ENCODE data around the gene CCDC112.

The CCDC112 gene

DNA sequence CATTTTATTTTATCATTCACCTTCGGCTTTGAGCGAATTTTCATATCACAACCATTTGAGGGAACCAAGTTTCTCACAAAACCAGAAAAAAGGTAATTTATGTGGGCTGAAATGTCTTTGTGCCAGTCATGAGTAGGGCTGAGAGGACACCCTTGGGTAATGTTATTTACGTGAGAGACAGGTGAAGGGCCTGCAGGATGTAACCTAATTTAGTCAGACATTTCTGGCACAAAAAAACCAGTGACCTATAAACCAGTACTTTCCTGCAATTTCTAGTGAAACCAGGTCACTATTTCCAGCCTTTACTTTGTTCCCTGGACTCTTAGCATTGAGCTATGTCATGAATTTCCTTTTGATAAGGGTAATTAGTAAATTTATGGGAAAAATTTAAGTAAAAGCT lies 17.2 kb upstream of the CCDC112 start:
- H3K9ac ChIP-seq (ENCODE audit: low read length) = no peak overlapping the region
- no peaks in the 10 kb centered on the region for H3K9me3 ChIP-seq (ENCODE audit: control insufficient read depth, low read depth, low read length)
- H3K4me3 ChIP-seq (ENCODE audit: low read length) = no peak overlapping the region
- no peaks in the 10 kb centered on the region for H3K36me3 ChIP-seq (ENCODE audit: control insufficient read depth, low read depth, low read length)
- no peaks in the 10 kb centered on the region for H3K27me3 ChIP-seq (ENCODE audit: control insufficient read depth, insufficient read depth, low read length)
- H3K27ac ChIP-seq (ENCODE audit: low read length) = no peak overlapping the region
- peaks cover 7% of the 10 kb centered on the region for H3K4me1 ChIP-seq (ENCODE audit: control insufficient read depth, low read depth, low read length)

DNA sequence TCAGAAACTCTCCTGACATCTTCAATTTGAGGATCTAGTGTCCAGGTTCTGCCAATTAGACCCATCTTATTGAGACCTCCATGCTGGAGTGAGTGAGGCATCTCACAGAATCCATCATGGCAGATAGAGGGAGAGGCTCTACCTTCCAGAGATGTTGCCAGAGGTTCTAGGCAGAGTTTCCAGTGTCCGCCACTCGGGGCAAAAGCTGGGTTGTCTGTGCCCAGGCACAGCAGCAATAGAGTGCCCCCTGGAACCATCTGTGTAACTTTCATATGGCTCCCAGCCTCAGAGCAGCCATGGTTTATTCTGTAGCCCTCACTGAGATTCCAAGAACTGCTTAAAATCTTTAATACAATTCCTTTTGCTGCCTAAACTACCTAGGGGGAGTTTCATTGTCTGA lies 16.6 kb upstream of the CCDC112 start:
- H3K36me3 ChIP-seq (ENCODE audit: control insufficient read depth, low read depth, low read length) = no peaks in the 10 kb centered on the region
- no peak overlapping the region for H3K4me3 ChIP-seq (ENCODE audit: low read length)
- no peak overlapping the region for H3K9ac ChIP-seq (ENCODE audit: low read length)
- H3K4me1 ChIP-seq (ENCODE audit: control insufficient read depth, low read depth, low read length) = peaks cover 7% of the 10 kb centered on the region
- no peaks in the 10 kb centered on the region for H3K27me3 ChIP-seq (ENCODE audit: control insufficient read depth, insufficient read depth, low read length)
- no peaks in the 10 kb centered on the region for H3K9me3 ChIP-seq (ENCODE audit: control insufficient read depth, low read depth, low read length)
- H3K27ac ChIP-seq (ENCODE audit: low read length) = no peak overlapping the region

DNA sequence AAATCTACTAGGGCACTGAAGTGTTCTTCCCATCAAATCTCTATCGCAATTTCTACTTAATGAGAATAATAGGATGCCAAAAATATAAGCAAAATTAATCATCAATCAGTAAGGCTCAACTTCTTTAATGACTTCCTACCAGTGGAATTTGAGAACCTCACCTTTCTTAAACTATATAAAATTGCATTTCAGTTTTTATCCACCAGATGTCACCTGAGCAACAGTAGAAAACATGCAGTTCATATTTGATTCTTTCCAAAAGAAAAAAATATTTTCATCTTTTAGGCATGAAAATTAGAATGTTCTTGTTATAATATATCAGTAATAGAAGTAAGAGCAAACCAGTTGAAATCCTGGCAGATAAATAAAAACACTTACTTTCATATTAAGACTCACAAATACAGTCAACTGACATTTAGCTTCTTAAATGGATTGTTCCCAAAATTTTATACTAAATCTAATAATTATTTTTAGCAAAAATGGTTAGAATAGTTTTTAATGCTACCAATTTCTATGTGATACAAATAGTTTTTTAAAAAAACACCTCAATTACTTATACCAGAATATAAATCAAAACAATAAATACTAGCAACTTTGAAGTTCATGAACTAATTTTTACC lies 13.4 kb upstream of the CCDC112 start:
- no peak overlapping the region for H3K27ac ChIP-seq (ENCODE audit: low read length)
- no peaks in the 10 kb centered on the region for H3K4me1 ChIP-seq (ENCODE audit: control insufficient read depth, low read depth, low read length)
- H3K9me3 ChIP-seq (ENCODE audit: control insufficient read depth, low read depth, low read length) = no peaks in the 10 kb centered on the region
- H3K9ac ChIP-seq (ENCODE audit: low read length) = no peak overlapping the region
- H3K4me3 ChIP-seq (ENCODE audit: low read length) = no peak overlapping the region
- no peaks in the 10 kb centered on the region for H3K27me3 ChIP-seq (ENCODE audit: control insufficient read depth, insufficient read depth, low read length)
- H3K36me3 ChIP-seq (ENCODE audit: control insufficient read depth, low read depth, low read length) = no peaks in the 10 kb centered on the region

DNA sequence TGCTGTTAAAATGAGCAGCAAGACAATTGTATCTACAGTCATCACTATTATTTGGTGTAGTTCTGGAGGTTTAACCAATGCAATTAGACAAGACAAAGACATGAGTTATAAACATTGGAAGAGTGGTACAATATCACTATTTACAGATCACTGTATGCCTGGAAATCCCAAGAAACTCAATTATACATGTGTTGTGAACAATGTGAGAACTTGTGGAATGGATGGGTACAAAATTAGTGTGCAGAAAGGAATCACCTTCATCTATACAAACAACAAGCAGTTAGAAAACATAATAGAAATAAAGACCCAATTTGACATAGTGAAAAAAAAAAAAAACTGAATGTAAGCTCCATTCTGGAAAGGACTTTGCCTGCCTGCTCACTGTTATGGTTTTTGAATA lies 12.4 kb upstream of the CCDC112 start:
- Histone ChIP-seq H3K9me3 (ENCODE audit: control insufficient read depth, low read depth, low read length) (no peaks in the 10 kb centered on the region), H3K27ac (ENCODE audit: low read length) (no peak overlapping the region), H3K36me3 (ENCODE audit: control insufficient read depth, low read depth, low read length) (no peaks in the 10 kb centered on the region), H3K4me3 (ENCODE audit: low read length) (no peak overlapping the region), H3K9ac (ENCODE audit: low read length) (no peak overlapping the region), H3K27me3 (ENCODE audit: control insufficient read depth, insufficient read depth, low read length) (no peaks in the 10 kb centered on the region), H3K4me1 (ENCODE audit: control insufficient read depth, low read depth, low read length) (no peaks in the 10 kb centered on the region)

DNA sequence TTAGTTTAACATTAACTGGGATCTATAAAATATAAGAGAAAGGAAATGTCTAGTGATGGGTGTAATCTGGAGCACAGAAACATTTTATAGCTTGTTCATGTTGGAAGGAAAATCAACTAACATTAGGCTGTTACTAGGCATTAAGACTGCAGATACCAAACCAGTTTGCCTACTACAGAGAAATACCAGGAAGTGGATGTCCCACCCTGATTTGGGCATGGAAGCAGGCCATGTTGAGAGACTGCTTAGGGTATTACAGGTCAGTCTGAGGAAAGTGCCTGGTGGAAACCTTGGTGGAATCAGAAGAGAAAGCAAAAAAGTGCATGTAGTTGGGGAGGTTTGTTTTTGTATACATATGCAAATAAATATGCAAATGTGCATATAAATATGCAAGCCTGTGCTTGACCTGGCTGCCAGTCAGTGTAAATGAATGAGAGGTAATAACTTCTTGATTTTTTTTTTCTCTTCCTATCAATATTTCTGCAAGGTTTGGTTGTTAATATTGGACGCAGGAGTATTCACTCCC lies 9.6 kb upstream of the CCDC112 start:
- Histone ChIP-seq H3K4me1 (ENCODE audit: control insufficient read depth, low read depth, low read length) (no peaks in the 10 kb centered on the region), H3K36me3 (ENCODE audit: control insufficient read depth, low read depth, low read length) (no peaks in the 10 kb centered on the region), H3K9ac (ENCODE audit: low read length) (no peak overlapping the region), H3K27me3 (ENCODE audit: control insufficient read depth, insufficient read depth, low read length) (no peaks in the 10 kb centered on the region), H3K9me3 (ENCODE audit: control insufficient read depth, low read depth, low read length) (no peaks in the 10 kb centered on the region), H3K27ac (ENCODE audit: low read length) (no peak overlapping the region), H3K4me3 (ENCODE audit: low read length) (no peak overlapping the region)

DNA sequence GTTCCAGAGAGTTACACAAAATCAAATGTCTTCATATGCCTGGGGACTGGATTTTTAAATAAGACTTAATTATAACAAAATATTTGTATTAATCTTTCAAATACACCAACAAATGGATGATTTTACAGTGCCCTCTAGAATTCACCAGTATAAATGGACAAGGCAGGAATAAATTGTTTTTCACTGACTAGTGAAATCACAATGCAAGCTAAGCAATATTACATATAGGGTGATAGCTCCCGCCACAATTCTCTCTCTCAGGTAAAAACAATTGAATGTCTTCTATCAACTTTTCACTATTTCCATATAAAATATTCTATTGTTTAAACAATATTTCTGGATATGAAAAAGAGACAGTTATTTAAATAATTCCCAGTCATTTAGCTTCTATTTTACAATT lies 8.0 kb upstream of the CCDC112 start:
- Histone ChIP-seq H3K9me3 (ENCODE audit: control insufficient read depth, low read depth, low read length) (no peaks in the 10 kb centered on the region), H3K27ac (ENCODE audit: low read length) (no peak overlapping the region), H3K36me3 (ENCODE audit: control insufficient read depth, low read depth, low read length) (no peaks in the 10 kb centered on the region), H3K4me1 (ENCODE audit: control insufficient read depth, low read depth, low read length) (no peaks in the 10 kb centered on the region), H3K4me3 (ENCODE audit: low read length) (no peak overlapping the region), H3K27me3 (ENCODE audit: control insufficient read depth, insufficient read depth, low read length) (no peaks in the 10 kb centered on the region), H3K9ac (ENCODE audit: low read length) (no peak overlapping the region)

DNA sequence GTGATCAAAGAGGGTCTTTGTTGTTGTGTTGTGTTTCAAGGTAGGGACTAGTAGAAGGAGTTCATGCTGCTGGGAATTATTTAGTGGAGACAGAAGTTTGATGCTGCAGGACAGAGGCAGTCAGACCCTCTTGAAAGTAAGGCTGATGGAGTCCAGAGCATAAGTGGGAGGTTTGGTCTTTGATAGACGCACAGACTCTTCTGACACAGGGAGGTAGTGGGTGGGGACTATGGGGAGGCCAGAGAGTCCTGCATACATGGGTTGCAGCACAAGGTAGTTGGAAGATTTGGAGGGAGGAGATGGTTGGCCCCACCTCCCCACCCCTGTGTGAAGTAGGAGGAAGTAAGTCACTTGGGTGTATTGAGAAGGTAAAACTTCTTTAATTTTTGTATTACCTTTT lies 2.4 kb upstream of the CCDC112 start:
- Histone ChIP-seq H3K4me3 (ENCODE audit: low read length) (no peak overlapping the region), H3K27ac (ENCODE audit: low read length) (no peak overlapping the region), H3K36me3 (ENCODE audit: control insufficient read depth, low read depth, low read length) (no peaks in the 10 kb centered on the region), H3K4me1 (ENCODE audit: control insufficient read depth, low read depth, low read length) (peaks cover 4% of the 10 kb centered on the region), H3K27me3 (ENCODE audit: control insufficient read depth, insufficient read depth, low read length) (no peaks in the 10 kb centered on the region), H3K9me3 (ENCODE audit: control insufficient read depth, low read depth, low read length) (no peaks in the 10 kb centered on the region), H3K9ac (ENCODE audit: low read length) (no peak overlapping the region)

DNA sequence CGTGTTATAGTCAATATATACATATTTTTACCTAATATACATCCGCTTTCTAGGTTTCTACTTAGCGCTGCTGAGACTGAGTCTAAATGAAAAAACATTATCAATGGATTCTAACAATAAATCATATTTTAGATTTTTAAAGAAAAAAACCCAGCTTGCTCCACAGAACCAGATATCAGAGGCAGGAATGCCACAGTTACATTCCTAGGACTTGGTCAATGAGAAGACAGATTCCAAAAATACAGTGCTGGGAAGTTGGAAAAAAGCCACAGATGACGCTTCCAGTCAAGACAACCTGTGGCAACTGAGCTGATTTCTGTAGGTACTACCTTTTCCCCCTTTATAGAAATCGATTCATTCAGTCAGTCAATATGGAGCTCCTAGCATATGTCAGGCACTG lies 577 bp upstream of the CCDC112 start:
- no peaks in the 10 kb centered on the region for H3K9me3 ChIP-seq (ENCODE audit: control insufficient read depth, low read depth, low read length)
- H3K27ac ChIP-seq (ENCODE audit: low read length) = no peak overlapping the region
- H3K4me1 ChIP-seq (ENCODE audit: control insufficient read depth, low read depth, low read length) = peaks cover 4% of the 10 kb centered on the region
- no peaks in the 10 kb centered on the region for H3K36me3 ChIP-seq (ENCODE audit: control insufficient read depth, low read depth, low read length)
- no peaks in the 10 kb centered on the region for H3K27me3 ChIP-seq (ENCODE audit: control insufficient read depth, insufficient read depth, low read length)
- no peak overlapping the region for H3K9ac ChIP-seq (ENCODE audit: low read length)
- H3K4me3 ChIP-seq (ENCODE audit: low read length) = peak overlapping the region; percentile 24

DNA sequence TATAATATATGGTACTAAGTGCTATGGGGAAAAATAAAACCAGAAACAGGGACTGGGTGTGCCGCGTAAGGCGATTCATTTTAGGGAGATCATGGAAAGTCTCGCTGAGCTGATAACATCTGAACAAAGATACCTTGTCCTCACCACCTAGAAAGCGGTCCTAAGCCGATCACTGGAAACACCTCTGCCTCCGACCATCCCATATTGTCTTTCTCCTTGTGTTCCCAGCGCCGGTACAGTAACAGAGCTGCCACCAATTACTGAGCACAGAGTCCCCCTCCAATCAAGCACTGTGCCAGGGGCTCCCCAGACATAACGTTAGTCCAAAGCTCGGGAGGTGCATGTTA lies 704 bp downstream of the CCDC112 start:
- no peaks in the 10 kb centered on the region for H3K36me3 ChIP-seq (ENCODE audit: control insufficient read depth, low read depth, low read length)
- H3K4me3 ChIP-seq (ENCODE audit: low read length) = peak overlapping the region; percentile 84
- H3K4me1 ChIP-seq (ENCODE audit: control insufficient read depth, low read depth, low read length) = peaks cover 4% of the 10 kb centered on the region
- no peaks in the 10 kb centered on the region for H3K27me3 ChIP-seq (ENCODE audit: control insufficient read depth, insufficient read depth, low read length)
- peak overlapping the region; percentile 15 for H3K27ac ChIP-seq (ENCODE audit: low read length)
- H3K9me3 ChIP-seq (ENCODE audit: control insufficient read depth, low read depth, low read length) = no peaks in the 10 kb centered on the region
- H3K9ac ChIP-seq (ENCODE audit: low read length) = peak overlapping the region; percentile 90

DNA sequence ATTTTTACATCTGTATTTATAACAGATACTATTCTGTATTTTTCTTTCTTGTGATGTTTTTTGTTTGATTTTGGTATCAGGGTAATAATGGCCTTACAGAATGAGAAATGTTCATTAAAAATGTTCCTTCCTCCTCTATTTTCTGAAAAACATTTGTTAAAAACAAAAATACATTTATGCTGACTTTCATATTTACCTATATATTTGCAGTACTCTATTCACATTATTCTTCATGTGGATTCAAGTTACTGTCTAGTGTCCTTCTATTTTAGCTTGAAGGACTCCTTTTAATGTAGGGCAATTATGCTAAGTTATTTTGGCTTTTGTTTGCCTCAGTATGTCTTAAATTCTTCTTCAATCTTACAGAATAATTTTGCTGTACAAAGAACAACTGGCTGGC lies 5.1 kb downstream of the CCDC112 start:
- no peaks in the 10 kb centered on the region for H3K36me3 ChIP-seq (ENCODE audit: control insufficient read depth, low read depth, low read length)
- H3K4me3 ChIP-seq (ENCODE audit: low read length) = no peak overlapping the region
- H3K9me3 ChIP-seq (ENCODE audit: control insufficient read depth, low read depth, low read length) = no peaks in the 10 kb centered on the region
- no peak overlapping the region for H3K27ac ChIP-seq (ENCODE audit: low read length)
- H3K27me3 ChIP-seq (ENCODE audit: control insufficient read depth, insufficient read depth, low read length) = no peaks in the 10 kb centered on the region
- H3K4me1 ChIP-seq (ENCODE audit: control insufficient read depth, low read depth, low read length) = peaks cover 4% of the 10 kb centered on the region
- no peak overlapping the region for H3K9ac ChIP-seq (ENCODE audit: low read length)

DNA sequence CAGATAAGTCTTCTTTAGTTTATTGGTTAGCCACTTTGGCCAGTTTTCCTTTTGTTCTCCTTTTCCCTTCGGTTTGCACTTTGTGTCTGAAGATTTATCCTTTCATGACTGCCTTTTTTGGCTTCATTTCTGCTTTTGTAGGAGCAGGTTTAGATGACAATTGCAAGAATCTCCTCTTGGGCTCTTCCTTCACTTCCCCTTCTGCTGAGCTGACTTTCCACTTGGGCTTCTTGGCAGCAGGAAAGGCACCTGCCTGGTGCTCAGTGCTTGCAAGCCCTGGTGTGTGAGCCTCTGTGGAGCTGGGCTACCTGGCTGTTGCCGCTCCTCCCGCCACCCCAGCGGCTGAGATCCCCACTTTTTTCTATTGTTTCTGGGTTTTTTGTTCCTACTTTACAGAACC lies 7.3 kb downstream of the CCDC112 start:
- Histone ChIP-seq H3K9me3 (ENCODE audit: control insufficient read depth, low read depth, low read length) (no peaks in the 10 kb centered on the region), H3K4me3 (ENCODE audit: low read length) (no peak overlapping the region), H3K4me1 (ENCODE audit: control insufficient read depth, low read depth, low read length) (no peaks in the 10 kb centered on the region), H3K36me3 (ENCODE audit: control insufficient read depth, low read depth, low read length) (no peaks in the 10 kb centered on the region), H3K9ac (ENCODE audit: low read length) (no peak overlapping the region), H3K27me3 (ENCODE audit: control insufficient read depth, insufficient read depth, low read length) (no peaks in the 10 kb centered on the region), H3K27ac (ENCODE audit: low read length) (no peak overlapping the region)

DNA sequence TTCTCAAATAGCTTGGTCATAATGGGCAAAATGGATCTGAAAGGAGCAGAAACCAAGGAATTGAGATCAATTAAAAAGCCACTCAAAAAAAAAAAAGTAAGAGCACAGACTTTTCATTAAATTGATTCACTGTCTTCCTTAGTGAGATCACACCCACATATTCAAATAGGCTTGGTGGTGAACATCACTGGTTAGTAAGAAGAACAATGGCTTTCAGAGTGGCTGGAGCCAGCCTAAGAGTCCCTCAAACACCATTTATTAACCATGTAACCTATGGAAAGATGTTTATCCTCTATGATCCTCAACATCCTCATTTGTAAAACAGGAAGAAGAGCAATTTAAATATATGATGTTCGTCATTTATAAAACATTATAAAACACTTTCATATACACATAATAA lies 12.4 kb downstream of the CCDC112 start:
- no peaks in the 10 kb centered on the region for H3K9me3 ChIP-seq (ENCODE audit: control insufficient read depth, low read depth, low read length)
- H3K27ac ChIP-seq (ENCODE audit: low read length) = no peak overlapping the region
- no peak overlapping the region for H3K4me3 ChIP-seq (ENCODE audit: low read length)
- no peaks in the 10 kb centered on the region for H3K4me1 ChIP-seq (ENCODE audit: control insufficient read depth, low read depth, low read length)
- no peaks in the 10 kb centered on the region for H3K27me3 ChIP-seq (ENCODE audit: control insufficient read depth, insufficient read depth, low read length)
- no peak overlapping the region for H3K9ac ChIP-seq (ENCODE audit: low read length)
- no peaks in the 10 kb centered on the region for H3K36me3 ChIP-seq (ENCODE audit: control insufficient read depth, low read depth, low read length)

All from iPS-18a (cell line).